NT2/D1 (cell line): ENCODE data around the gene PSMA2.

Experiments used
- SUZ12 ChIP-seq: IDR thresholded peaks from 2 replicates; pipeline ENCODE4 v1.6.1; 2011; ENCODE audit not compliant: insufficient read length, insufficient read depth; ENCODE audit errors: extremely low read depth
- YY1 ChIP-seq: IDR thresholded peaks from 2 replicates; pipeline ENCODE4 v1.6.1; 2011; ENCODE audit not compliant: insufficient read length, insufficient read depth
- ZNF274 ChIP-seq: IDR thresholded peaks from 2 replicates; pipeline ENCODE4 v1.6.1; 2011; ENCODE audit warnings: mild to moderate bottlenecking, low read depth, low read length

DNA sequence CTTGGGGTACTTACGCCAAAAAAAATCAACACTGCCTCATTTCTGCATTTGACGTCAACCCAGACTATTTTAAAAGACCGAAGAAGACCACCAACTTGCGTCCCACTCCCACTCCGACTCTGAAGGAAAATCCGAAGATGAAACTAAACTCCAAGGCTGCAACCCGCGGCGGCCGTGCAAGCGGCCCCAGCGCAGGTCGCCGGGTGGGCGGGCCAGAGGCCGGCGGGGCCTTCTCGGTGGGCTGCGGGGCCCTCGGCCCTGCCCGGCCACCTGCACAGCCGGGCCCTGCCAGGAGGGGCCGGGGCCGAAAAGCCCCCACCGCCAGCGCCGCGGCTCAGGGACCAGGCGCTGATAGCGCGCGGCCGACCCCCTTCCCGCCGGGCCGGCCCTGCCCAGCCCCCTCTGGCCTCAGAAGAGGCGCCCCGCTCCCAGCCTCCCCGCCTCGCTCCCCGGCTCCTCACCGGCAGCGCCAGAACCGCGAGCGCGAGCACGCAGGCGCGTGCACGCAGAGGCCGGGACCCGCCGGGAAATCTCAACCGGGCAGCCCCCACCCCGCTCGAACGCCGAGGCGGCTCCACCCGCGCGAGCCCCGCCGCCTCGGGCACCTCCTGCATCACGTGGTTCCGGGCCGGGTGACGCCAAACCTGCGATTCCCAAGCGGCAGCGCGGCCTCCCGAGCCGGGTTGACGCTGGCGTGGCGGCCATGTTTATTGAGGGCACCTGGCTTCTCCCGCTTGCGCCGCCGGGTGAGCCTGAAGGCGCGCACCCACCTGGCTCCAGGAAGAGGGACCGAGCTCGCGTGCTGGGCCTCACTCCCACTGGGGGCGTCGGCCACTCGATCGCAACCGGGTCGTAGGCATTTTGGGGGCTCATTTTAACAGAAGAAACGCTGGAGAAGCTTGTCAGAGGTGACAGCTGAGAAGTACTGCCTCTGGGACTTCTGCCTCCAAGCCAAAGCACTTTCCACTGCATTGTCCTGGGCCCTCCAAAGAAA, 20.2 kb downstream of the PSMA2 start, which contains the start of gene C7orf25:
- no peak for TF ChIP-seq ZNF274
- TF ChIP-seq YY1, result peak; percentile 98
- no peak for TF ChIP-seq SUZ12
